ENCODE results near the gene CH25H. TPM values are rescaled to one million over a fixed set of nuclear protein-coding genes. Genes with fewer than 3 reads are reported as not detected.

CH25H gene
- total and polyA plus RNA-seq, 10 of the 15 experiments (the other 5 are each of a cell fraction or from before 2014, with no cell fraction given): not detected

- ATAC-seq: no peak
- POLR2A ChIA-PET: no interaction called here
- in situ Hi-C loops (cut with MboI): no loop called here
- TF ChIP-seq SIX5 (IDR thresholded peaks at IDR 0.05; ENCODE audit: low read depth, low read length, severe bottlenecking) (no peak), KDM1A (IDR thresholded peaks at IDR 0.05; ENCODE audit: borderline replicate concordance) (no peak), ZBTB40 (IDR thresholded peaks at IDR 0.05; ENCODE audit: borderline replicate concordance) (no peak), EZH2 (IDR thresholded peaks at IDR 0.05; ENCODE audit: borderline replicate concordance, control insufficient read depth, low read depth, low read length) (no peak), NKRF (conservative IDR thresholded peaks at IDR 0.05) (no peak), CBX3 (IDR thresholded peaks at IDR 0.05; ENCODE audit: borderline replicate concordance, low read depth) (no peak), MLLT1 (IDR thresholded peaks at IDR 0.05) (no peak), PAX5 (IDR thresholded peaks at IDR 0.05; ENCODE audit: borderline replicate concordance, low read depth, low read length) (no peak), MEF2A (IDR thresholded peaks at IDR 0.05; ENCODE audit: insufficient read depth, low read depth, low read length) (no peak), NRF1 (conservative IDR thresholded peaks at IDR 0.05; ENCODE audit: low read depth, low read length) (no peak), SMAD1 (IDR thresholded peaks at IDR 0.05; ENCODE audit: low read depth, partially characterized antibody) (no peak), TAF1 (IDR thresholded peaks at IDR 0.05; ENCODE audit: borderline replicate concordance, low read depth, low read length) (no peak), NR2F1 (conservative IDR thresholded peaks at IDR 0.05) (no peak), RB1 (IDR thresholded peaks at IDR 0.05; ENCODE audit: borderline replicate concordance) (no peak), ELK1 (IDR thresholded peaks at IDR 0.05; ENCODE audit: low read depth, low read length) (no peak), FOS (IDR thresholded peaks at IDR 0.05; ENCODE audit: borderline replicate concordance, extremely low read depth, insufficient read length) (no peak)
These were observed 3.9 kb downstream of the CH25H start for GRCh38 chr10:89203237-89203636.

More at GRCh38 chr10:89203237-89203636, 3.9 kb downstream of the CH25H start:
- H3K27me3 ChIP-seq (replicated peaks in 1 of 2; ENCODE audit: control insufficient read depth in 2 of 2, insufficient read depth in 2 of 2, low read length in 1 of 2): peaks cover 8 to 26% of the 10 kb centered on the region in 2 experiments
- DNase-seq (ENCODE audit: low read depth, low spot score) (no peak), FAIRE-seq (no peak)
- H3K79me2 ChIP-seq (ENCODE audit: control insufficient read depth, insufficient read depth, low read length): no peaks in the 10 kb centered on the region
- peaks cover 14% of the 10 kb centered on the region for H3K4me1 ChIP-seq (ENCODE audit: control insufficient read depth, insufficient read depth, low read length)
- no peak overlapping the region for H3K9ac ChIP-seq (ENCODE audit: control insufficient read depth, insufficient read depth, low read length)
- H3K27ac ChIP-seq (ENCODE audit: control insufficient read depth, insufficient read depth): no peak overlapping the region
- H3K36me3 ChIP-seq (ENCODE audit: control insufficient read depth in 2 of 2, insufficient read depth in 2 of 2, low read length in 1 of 2): no peaks in the 10 kb centered on the region
- ChIA-PET RAD21 (ENCODE audit: unreplicated experiment) (no interaction called here), SMC1A (ENCODE audit: uncharacterized antibody, unreplicated experiment) (interaction anchor here (0.7 to 2.0 kb wide), 3 partner anchors 13 to 216 kb away, joined by 3 to 8 read pairs (median 3); no protein-coding TSS in a partner anchor), CTCF (interaction anchor here (0.9 to 1.4 kb wide), 4 partner anchors 13 to 269 kb away, joined by 4 to 5 read pairs (median 4); no protein-coding TSS in a partner anchor)
- H3K9me3 ChIP-seq (replicated peaks; ENCODE audit: control insufficient read depth, insufficient read depth, low read length): no peaks in the 10 kb centered on the region
- no TSS peak for BruUV-seq (replicated peaks)
- 96% methylated on average over 1 of the region's 1 CpG for WGBS (ENCODE audit: insufficient coverage, insufficient replicate concordance, low lambda C conversion rate, missing lambda C conversion rate)
- intact Hi-C loops (cut with micrococcal nuclease; ENCODE audit: unreplicated experiment): no loop called here
- H3K4me3 ChIP-seq: no peak overlapping the region
- H3K4me2 ChIP-seq (ENCODE audit: control insufficient read depth, insufficient read depth): no peak overlapping the region
- no peaks in the 10 kb centered on the region for H4K20me1 ChIP-seq (ENCODE audit: control insufficient read depth, insufficient read depth)
- no peak overlapping the region for H2AFZ ChIP-seq (ENCODE audit: control insufficient read depth, low read depth, low read length)
